ENCODE results near the gene ZNF263.
A peak's percentile ranks its signal among the peaks of the same experiment; 100 is the strongest.
"Not testable (repeated sequence)": the region's sequence is repeated elsewhere in the genome, so short reads cannot be mapped to it uniquely, and the experiment has no call there.

ZNF263 gene

DNA sequence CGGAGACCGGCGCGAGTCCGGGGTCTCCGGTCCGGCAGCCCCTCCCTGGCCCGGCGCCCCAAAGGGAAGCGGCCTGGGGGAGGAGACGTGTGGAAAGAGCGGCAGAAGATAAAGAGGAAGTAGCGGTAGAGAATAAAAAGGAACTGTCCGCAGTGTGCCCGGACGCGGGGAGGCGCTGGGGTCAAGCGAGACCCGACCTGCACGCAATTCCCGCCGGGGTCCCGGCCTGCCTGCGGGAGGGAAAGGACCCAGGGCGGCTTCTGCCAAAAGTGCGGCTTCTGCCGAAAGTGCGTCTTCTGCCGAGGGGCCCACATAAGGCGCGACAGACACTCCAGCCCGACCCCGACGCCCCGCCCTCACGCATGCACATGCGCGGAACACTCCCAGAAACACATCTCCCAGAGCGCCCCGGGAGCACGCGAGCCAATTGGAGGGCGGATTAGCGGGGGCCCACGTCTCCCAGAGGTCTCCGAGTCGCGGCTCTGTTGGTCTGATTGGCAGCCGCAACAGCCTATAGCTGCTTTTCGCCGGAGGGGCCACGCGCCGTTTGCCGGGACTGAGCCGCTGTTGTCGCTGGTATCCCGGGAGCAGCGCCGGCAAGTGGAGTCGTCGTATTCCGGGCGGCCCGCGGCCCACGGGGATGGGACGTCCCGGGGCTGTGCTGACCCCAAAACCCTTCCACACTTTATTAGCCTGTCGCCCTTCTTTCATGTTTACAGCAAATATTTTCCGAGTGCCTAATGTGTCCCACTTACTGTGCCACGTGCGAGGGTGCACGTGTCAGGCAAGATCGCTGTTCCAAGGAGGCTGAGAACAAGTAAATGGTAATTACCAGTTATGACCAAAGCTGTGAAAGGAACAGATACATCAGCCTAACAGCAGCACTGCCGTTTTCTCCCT lies 18.9 kb upstream of the ZNF263 start:
- ATAC-seq: peak; percentile 98
- TF ChIP-seq, protein P1, sequence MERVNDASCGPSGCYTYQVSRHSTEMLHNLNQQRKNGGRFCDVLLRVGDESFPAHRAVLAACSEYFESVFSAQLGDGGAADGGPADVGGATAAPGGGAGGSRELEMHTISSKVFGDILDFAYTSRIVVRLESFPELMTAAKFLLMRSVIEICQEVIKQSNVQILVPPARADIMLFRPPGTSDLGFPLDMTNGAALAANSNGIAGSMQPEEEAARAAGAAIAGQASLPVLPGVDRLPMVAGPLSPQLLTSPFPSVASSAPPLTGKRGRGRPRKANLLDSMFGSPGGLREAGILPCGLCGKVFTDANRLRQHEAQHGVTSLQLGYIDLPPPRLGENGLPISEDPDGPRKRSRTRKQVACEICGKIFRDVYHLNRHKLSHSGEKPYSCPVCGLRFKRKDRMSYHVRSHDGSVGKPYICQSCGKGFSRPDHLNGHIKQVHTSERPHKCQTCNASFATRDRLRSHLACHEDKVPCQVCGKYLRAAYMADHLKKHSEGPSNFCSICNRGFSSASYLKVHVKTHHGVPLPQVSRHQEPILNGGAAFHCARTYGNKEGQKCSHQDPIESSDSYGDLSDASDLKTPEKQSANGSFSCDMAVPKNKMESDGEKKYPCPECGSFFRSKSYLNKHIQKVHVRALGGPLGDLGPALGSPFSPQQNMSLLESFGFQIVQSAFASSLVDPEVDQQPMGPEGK (CRISPR knock-in tag; IDR thresholded peaks at IDR 0.05; ENCODE audit: borderline replicate concordance): no peak
- TF ChIP-seq ZNF8 (CRISPR knock-in tag; IDR thresholded peaks at IDR 0.05) (no peak), CSDC2 (CRISPR knock-in tag; IDR thresholded peaks at IDR 0.05) (peak; percentile 82; the same call in 1 of the 2 replicates), ESRRG (CRISPR knock-in tag; IDR thresholded peaks at IDR 0.05) (no peak), BACH2 (CRISPR knock-in tag; IDR thresholded peaks at IDR 0.05; ENCODE audit: borderline replicate concordance) (0 out of 2 replicates have a peak, but pooled peaks have one; percentile 64)
- TF ChIP-seq, protein P2, sequence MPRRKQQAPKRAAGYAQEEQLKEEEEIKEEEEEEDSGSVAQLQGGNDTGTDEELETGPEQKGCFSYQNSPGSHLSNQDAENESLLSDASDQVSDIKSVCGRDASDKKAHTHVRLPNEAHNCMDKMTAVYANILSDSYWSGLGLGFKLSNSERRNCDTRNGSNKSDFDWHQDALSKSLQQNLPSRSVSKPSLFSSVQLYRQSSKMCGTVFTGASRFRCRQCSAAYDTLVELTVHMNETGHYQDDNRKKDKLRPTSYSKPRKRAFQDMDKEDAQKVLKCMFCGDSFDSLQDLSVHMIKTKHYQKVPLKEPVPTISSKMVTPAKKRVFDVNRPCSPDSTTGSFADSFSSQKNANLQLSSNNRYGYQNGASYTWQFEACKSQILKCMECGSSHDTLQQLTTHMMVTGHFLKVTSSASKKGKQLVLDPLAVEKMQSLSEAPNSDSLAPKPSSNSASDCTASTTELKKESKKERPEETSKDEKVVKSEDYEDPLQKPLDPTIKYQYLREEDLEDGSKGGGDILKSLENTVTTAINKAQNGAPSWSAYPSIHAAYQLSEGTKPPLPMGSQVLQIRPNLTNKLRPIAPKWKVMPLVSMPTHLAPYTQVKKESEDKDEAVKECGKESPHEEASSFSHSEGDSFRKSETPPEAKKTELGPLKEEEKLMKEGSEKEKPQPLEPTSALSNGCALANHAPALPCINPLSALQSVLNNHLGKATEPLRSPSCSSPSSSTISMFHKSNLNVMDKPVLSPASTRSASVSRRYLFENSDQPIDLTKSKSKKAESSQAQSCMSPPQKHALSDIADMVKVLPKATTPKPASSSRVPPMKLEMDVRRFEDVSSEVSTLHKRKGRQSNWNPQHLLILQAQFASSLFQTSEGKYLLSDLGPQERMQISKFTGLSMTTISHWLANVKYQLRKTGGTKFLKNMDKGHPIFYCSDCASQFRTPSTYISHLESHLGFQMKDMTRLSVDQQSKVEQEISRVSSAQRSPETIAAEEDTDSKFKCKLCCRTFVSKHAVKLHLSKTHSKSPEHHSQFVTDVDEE (CRISPR knock-in tag; IDR thresholded peaks at IDR 0.05): no peak

DNA sequence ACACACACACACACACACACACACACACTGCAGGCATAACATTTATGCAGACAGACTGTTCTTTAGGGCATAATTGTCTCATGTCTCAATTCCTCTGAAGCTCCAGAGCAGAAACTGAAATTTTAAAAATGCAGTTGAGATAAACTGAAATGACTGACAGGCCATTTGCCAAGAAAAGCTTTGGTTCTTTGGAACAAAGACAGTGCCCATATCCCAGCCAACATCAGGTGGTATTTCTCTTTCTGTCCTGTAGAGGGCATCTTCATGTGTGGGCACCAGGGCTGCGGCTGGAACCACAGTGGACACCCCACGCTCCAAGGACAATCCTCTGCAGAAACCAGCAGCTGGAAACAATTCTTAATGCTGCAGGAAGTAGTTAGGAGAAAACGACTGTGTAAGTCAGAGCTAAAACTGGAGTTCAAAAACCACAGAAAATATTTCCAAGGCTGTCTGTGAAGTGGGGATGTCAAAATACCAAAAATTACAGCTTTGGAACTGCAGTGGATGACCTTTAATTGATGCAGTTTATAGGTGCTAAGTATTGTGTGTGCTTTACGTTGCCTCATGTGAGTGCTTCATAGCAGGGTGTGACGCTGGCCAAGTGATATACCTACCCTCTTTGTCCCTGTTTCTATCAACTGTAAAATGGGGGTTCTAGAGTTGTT lies 16.3 kb upstream of the ZNF263 start:
- TF ChIP-seq, protein P3, sequence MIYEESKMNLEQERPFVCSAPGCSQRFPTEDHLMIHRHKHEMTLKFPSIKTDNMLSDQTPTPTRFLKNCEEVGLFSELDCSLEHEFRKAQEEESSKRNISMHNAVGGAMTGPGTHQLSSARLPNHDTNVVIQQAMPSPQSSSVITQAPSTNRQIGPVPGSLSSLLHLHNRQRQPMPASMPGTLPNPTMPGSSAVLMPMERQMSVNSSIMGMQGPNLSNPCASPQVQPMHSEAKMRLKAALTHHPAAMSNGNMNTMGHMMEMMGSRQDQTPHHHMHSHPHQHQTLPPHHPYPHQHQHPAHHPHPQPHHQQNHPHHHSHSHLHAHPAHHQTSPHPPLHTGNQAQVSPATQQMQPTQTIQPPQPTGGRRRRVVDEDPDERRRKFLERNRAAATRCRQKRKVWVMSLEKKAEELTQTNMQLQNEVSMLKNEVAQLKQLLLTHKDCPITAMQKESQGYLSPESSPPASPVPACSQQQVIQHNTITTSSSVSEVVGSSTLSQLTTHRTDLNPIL (CRISPR knock-in tag; IDR thresholded peaks at IDR 0.05; ENCODE audit: low read depth): no peak
- TF ChIP-seq TOX (CRISPR knock-in tag; IDR thresholded peaks at IDR 0.05; ENCODE audit: borderline replicate concordance) (no peak), ISL1 (CRISPR knock-in tag; IDR thresholded peaks at IDR 0.05) (no peak), PPARA (CRISPR knock-in tag; IDR thresholded peaks at IDR 0.05; ENCODE audit: borderline replicate concordance) (no peak), ZNF565 (CRISPR knock-in tag; conservative IDR thresholded peaks at IDR 0.05; ENCODE audit: low read depth) (no peak), ZNF8 (CRISPR knock-in tag; IDR thresholded peaks at IDR 0.05) (no peak), ZFP3 (CRISPR knock-in tag; IDR thresholded peaks at IDR 0.05) (no peak), BACH2 (CRISPR knock-in tag; IDR thresholded peaks at IDR 0.05; ENCODE audit: borderline replicate concordance) (no peak), ARNTL (CRISPR knock-in tag; IDR thresholded peaks at IDR 0.05; ENCODE audit: borderline replicate concordance, low read depth) (no peak), ZC3H10 (CRISPR knock-in tag; IDR thresholded peaks at IDR 0.05) (no peak), GLIS3 (CRISPR knock-in tag; IDR thresholded peaks at IDR 0.05) (no peak), OSR1 (CRISPR knock-in tag; IDR thresholded peaks at IDR 0.05) (no peak), ZFP30 (CRISPR knock-in tag; IDR thresholded peaks at IDR 0.05) (no peak)
- TF ChIP-seq, protein P1 (CRISPR knock-in tag; IDR thresholded peaks at IDR 0.05; ENCODE audit: borderline replicate concordance): no peak
- TF ChIP-seq, protein P4, sequence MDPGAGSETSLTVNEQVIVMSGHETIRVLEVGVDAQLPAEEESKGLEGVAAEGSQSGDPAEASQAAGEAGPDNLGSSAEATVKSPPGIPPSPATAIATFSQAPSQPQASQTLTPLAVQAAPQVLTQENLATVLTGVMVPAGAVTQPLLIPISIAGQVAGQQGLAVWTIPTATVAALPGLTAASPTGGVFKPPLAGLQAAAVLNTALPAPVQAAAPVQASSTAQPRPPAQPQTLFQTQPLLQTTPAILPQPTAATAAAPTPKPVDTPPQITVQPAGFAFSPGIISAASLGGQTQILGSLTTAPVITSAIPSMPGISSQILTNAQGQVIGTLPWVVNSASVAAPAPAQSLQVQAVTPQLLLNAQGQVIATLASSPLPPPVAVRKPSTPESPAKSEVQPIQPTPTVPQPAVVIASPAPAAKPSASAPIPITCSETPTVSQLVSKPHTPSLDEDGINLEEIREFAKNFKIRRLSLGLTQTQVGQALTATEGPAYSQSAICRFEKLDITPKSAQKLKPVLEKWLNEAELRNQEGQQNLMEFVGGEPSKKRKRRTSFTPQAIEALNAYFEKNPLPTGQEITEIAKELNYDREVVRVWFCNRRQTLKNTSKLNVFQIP (CRISPR knock-in tag; IDR thresholded peaks at IDR 0.05; ENCODE audit: borderline replicate concordance, low read depth): no peak
- peak; percentile 26; the same call in 1 of the 3 replicates for ATAC-seq

DNA sequence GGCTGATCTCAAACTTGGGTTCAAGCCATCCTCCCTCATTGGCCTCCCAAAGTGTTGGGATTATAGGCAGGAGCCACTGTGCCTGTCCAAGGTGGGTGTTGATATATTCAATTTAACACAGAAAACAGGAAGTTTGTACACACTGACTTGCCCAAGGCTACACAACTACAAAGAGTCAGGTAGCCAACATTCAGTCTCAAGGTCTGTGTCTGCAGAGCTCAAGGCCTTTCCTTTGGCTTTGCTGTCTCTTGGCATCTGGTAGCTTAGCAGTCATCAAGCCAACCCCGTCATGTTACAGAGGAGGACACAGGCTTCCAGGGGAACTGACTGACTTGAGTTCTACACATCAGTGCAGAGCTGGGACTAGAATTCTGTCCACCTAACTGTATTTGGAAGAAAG lies 15.0 kb upstream of the ZNF263 start:
- no peak for ATAC-seq
- TF ChIP-seq BACH2 (CRISPR knock-in tag; IDR thresholded peaks at IDR 0.05; ENCODE audit: borderline replicate concordance) (no peak), ISL1 (CRISPR knock-in tag; IDR thresholded peaks at IDR 0.05) (no peak), GLIS3 (CRISPR knock-in tag; IDR thresholded peaks at IDR 0.05) (no peak), ESRRG (CRISPR knock-in tag; IDR thresholded peaks at IDR 0.05) (no peak)
- TF ChIP-seq, protein P2 (CRISPR knock-in tag; IDR thresholded peaks at IDR 0.05): no peak
- TF ChIP-seq, protein P1 (CRISPR knock-in tag; IDR thresholded peaks at IDR 0.05; ENCODE audit: borderline replicate concordance): no peak

DNA sequence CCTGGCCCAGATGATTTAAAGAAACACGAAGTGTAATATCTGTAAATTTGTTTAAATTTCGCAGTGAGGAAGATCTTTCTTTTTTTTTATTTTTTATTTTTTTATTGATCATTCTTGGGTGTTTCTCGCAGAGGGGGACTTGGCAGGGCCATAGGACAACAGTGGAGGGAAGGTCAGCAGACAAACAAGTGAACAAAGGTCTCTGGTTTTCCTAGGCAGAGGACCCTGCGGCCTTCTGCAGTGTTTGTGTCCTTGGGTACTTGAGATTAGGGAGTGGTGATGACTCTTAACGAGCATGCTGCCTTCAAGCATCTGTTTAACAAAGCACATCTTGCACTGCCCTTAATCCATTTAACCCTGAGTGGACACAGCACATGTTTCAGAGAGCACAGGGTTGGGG lies 12.6 kb upstream of the ZNF263 start:
- ATAC-seq: not testable (repeated sequence)
